HG03575 (cell line): ENCODE data around the gene PITPNC1.
"Not testable (repeated sequence)": the region's sequence is repeated elsewhere in the genome, so short reads cannot be mapped to it uniquely, and the experiment has no call there.

ENCODE experiments used
- ATAC-seq: cut with Tn5 transposase; IDR thresholded peaks from one replicate; pipeline ENCODE4 v1.9.1; 2021; ENCODE audit not compliant: unreplicated experiment, insufficient number of reproducible peaks, low FRiP score; ENCODE audit errors: extremely low read depth

Gene PITPNC1

GRCh38 chr17:67422296-67422695, 45.2 kb downstream of the PITPNC1 start:
- not testable (repeated sequence) for ATAC-seq

GRCh38 chr17:67422897-67423296, 45.8 kb downstream of the PITPNC1 start:
- ATAC-seq, result no peak

GRCh38 chr17:67425571-67426160, 48.6 kb downstream of the PITPNC1 start:
- no peak for ATAC-seq

DNA sequence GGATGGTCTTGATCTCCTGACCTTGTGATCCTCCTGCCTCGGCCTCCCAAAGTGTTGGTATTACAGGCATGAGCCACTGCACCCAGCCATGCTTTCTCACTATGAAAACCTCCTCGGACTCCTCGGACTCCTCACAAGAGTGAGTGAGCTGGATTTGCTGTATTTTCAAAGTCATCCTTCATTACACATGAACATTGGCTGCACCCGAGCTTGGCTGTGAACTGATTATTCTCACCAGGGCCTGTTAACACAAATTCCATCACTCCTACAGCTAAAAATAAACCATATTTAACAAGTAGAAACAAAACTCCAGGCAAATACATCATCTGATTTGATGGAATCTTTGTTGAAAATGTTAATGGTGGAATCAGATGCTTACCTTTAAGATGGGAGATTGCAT, 50.3 kb downstream of the PITPNC1 start:
- ATAC-seq, result no peak

DNA sequence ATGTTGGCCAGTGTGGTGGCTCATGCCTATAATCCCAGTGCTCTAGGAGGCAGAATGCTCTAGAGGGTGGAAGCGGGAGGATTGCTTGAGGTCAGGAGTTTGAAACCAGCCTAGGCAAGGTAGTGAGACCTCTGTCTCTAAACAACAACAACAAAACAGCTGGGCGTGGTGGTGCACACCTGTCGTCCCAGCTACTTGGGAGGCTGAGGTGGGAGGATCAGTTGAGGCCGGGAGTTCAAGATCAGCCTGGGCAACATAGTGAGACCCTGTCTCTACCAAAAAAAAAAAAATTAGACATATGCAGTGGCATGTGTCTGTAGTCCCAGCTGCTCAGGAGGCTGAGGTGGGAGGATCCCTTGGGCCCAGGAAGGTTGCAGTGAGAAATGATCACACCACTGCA, 53.4 kb downstream of the PITPNC1 start:
- not testable (repeated sequence) for ATAC-seq

DNA sequence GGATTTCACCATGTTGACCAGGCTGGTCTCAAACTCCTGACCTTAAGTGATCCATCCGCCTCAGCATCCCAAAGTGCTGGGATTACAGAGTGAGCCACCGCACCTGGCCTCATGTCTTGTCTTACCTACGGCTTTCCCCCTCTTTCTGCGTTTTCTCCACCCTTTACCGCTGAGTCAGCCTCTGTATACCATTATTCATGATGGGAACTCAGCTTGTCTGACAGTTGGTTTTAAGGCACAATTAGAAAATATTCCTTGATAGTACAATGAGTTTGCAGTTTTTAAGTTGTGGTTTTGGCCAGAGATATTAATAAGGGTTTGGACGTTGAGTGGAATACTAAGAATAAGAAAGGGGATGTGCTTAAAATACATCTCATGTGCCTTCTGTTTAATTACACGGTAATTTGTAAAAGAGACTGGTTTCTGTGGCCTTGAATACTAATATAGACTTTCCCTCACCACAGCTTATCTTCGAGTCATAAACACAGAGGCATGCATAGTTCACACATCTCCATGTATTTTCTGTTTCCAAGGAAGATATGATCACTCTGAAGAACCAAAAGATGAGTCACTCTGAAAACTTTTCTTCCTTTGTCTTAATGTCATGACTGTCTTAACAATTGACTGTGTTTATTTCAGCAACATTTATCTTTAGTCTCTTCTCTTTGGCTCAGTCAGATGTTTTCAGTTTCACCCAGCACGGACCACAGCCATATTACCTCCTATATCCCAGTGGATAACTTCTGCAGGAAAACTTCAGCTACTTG, 54.4 kb downstream of the PITPNC1 start:
- no peak for ATAC-seq

DNA sequence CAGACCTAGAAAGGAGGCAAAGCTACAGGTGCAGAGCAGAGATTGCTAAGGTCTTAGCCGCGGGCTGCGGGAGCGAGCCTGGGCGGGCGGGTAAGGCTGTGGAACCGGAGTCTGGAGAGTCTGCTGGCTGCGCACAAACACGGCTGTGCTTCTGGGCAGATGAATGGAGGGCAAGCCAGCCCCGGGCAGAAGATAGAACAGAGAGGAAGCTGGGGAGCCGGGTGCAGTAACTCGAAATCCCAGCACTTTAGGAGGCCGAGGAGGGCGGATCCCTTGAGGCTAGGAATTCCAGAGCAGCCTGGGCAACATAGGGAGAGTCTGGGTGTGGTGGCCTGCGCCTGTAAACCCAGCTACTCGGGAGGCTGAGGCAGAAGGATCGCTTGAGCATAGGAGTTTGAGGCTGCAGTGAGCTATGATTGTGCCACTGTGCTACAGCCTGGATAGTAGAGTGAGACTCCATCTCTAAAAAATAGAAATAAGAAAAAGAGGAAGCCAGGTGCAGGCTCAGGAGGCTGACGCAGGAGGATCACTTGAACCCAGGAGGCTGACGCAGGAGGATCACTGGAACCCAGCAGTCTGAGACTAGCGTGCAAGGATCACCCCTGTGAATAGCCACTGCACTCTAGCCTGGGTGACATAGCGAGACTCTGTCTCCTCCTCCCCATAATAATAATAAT, 56.3 kb downstream of the PITPNC1 start:
- no peak for ATAC-seq

GRCh38 chr17:67434061-67434525, 57.0 kb downstream of the PITPNC1 start:
- ATAC-seq, result no peak

GRCh38 chr17:67435122-67435521, 58.0 kb downstream of the PITPNC1 start:
- no peak for ATAC-seq

- ATAC-seq, result no peak
Observed at GRCh38 chr17:67435786-67436185, 58.7 kb downstream of the PITPNC1 start.

DNA sequence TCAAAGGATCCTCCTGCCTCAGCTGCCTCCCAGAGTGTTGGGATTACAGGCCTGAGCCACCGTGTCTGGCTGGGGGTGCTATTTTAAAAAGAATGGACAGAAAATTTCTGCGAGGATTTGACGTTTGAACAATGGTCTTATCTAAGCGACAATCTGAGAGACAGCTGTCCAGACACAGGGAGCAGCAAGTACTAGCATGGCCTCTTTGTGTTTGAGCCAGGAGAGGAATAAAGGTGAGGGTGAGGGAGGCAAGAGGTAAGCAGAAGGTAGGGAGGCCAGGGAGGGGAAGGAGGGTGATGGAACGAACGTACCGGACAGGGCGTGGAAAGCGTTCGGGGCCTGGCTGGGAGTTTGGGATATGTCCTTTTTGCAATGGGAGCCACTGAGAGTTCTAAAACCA, 59.2 kb downstream of the PITPNC1 start:
- no peak for ATAC-seq

DNA sequence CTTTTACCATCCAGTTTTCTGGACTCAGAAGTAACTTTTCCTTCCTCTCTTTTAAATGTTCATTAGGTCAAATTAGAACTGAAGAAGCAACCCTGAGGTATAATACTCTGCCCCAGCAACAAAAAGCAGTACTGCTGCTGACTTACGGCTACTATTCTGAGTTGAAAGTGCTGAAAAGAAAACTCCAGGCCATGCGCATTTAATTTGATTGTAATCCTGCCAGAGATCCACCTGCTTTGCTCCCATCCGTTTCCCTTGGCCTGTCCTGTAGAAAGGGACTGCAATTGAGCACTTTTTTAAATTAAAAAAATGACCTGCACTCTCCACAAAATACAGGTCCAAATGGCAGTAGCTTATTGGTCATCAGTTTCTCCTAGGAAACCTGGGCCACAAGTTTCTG, 61.6 kb downstream of the PITPNC1 start:
- ATAC-seq, result no peak

GRCh38 chr17:67439269-67439668, 62.2 kb downstream of the PITPNC1 start:
- no peak for ATAC-seq

DNA sequence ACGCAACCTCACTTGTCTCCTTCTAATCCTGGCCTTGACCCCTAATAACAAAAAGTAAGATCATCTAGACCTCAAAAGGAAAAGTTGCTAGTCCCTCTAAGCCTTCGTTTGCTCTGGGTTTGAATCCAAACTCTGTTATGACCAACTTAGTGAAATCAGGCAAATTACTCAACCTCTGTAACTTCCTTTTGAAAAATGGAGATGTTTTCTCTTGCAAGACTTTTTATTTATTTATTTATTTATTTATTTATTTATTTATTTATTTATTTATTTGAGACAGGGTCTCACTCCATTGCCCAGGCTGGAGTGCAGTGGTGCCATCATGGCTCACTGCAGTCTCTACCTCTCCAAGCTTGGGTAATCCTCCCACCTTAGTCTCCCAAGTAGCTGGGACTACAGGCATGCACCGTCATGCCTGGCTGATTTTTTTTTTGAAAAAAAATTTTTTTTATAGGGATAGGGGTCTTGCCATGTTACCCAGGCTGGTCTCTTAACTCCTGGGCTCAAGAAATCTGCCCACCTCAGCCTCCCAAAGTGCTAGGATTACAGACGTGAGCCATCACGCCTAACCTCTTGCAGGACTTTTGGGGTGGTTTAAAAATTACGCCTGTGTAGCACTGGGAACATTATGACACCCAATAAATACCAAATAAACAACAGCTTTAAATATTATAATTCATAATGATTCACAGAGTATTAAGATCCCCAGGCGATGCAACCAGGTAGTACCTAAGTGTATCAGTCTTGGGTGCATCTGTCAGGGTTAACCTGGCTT, 63.4 kb downstream of the PITPNC1 start:
- ATAC-seq, result no peak

GRCh38 chr17:67441052-67441895, 64.2 kb downstream of the PITPNC1 start:
- ATAC-seq, result no peak

GRCh38 chr17:67441896-67442219, 64.8 kb downstream of the PITPNC1 start:
- ATAC-seq, result no peak

DNA sequence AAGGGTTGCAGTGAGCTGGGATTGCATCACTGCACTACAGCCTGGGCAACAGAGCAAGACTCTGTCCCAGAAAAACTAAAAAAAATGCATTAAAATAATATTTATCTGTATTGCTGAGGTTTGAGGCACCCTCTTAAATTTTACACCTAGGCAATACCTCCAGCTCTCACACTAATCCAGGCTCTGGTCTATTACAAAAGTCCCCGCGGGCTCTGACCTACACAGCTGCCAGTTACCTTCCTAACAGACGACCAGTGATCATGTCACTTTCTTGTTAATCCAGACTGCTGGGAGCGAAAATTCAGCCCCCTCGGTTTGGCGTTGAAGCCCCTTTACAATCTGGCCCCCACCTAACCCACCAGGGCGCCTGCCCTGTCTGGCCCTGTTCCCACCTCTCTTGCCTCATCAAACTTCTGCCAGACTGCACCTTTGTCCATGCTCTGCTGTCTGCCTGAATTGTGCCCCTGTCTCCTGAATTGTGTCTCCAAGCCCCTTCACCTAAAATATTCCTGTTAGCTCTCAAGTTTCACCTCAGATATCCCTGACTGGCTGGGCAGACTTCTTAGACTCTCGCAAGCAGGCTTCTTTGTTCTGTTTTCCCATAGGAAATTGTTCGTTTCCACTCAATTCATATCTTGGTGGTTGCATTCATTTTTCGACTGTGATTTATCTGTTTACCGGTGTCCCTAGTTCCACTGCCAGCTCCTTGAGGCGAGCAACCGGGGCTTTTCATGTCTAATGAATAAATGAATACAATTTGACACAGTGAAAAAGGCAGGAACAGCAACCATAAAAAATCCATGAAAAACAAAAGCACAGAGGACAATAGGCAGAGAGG, 65.9 kb downstream of the PITPNC1 start:
- no peak for ATAC-seq
